ENCODE data around the gene RAN. TPM values are rescaled to one million over a fixed set of nuclear protein-coding genes. Genes with fewer than 3 reads are reported as not detected.
"Not testable (repeated sequence)": the region's sequence is repeated elsewhere in the genome, so short reads cannot be mapped to it uniquely, and the experiment has no call there.

RAN gene
- total and polyA plus RNA-seq, 7 donors, result 160 to 509 (median 186) TPM

DNA sequence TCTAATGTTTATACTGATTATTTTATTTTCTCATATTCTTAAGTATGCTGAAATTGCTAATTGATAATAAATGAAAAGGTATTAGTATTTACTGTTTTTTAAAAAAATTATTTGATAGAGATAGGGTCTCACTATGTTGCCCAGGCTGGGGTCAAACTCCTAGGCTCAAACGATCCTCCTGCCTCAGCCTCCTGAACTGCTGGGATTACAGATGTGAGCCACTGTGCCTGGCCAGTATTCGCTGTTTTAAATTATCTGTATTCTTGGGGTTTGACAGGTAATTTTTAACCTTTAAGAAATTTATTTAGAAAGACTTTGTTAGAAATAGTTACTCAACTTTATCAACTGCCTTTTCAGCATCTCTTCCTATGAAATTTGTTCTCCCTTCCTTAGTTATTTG lies 32.2 kb downstream of the RAN start:
- intact Hi-C loops (cut with DNase I), result no loop called here
- TF ChIP-seq, protein P1, sequence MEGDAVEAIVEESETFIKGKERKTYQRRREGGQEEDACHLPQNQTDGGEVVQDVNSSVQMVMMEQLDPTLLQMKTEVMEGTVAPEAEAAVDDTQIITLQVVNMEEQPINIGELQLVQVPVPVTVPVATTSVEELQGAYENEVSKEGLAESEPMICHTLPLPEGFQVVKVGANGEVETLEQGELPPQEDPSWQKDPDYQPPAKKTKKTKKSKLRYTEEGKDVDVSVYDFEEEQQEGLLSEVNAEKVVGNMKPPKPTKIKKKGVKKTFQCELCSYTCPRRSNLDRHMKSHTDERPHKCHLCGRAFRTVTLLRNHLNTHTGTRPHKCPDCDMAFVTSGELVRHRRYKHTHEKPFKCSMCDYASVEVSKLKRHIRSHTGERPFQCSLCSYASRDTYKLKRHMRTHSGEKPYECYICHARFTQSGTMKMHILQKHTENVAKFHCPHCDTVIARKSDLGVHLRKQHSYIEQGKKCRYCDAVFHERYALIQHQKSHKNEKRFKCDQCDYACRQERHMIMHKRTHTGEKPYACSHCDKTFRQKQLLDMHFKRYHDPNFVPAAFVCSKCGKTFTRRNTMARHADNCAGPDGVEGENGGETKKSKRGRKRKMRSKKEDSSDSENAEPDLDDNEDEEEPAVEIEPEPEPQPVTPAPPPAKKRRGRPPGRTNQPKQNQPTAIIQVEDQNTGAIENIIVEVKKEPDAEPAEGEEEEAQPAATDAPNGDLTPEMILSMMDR (IDR thresholded peaks at IDR 0.05), result no peak
- TF ChIP-seq POLR2A (IDR thresholded peaks at IDR 0.05) (no peak), EP300 (IDR thresholded peaks at IDR 0.05) (no peak), POLR2AphosphoS5 (IDR thresholded peaks at IDR 0.05) (no peak)

DNA sequence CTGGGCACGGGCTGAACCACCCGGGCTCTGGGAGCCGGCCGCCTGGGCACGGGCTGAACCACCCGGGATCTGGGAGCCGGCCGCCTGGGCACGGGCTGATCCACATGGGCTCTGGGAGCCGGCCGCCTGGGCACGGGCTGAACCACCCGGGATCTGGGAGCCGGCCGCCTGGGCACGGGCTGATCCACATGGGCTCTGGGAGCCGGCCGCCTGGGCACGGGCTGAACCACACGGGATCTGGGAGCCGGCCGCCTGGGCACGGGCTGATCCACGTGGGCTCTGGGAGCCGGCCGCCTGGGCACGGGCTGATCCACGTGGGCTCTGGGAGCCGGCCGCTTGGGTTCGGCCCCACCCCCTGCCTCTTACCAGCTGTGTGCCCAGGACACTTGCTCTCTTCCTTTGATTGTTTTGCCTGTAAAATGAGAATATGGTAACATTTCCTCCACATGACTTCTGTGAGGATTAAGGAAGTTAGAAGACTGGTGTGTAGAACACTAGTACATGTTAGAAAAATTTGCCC lies 33.1 kb downstream of the RAN start:
- H3K4me1 ChIP-seq; H3K27me3 ChIP-seq; H3K27ac ChIP-seq; H3K4me3 ChIP-seq; H3K9me3 ChIP-seq; DNase-seq; intact Hi-C loops (cut with DNase I); H3K36me3 ChIP-seq: not testable (repeated sequence)
- 89 to 92% methylated on average over 31 of the region's 31 CpGs for WGBS, 2 donors

More for the DNA sequence above, 32.2 kb downstream of the RAN start:
- H3K27ac ChIP-seq, result no peak overlapping the region
- no peak overlapping the region for H3K4me3 ChIP-seq
- no peaks in the 10 kb centered on the region for H3K36me3 ChIP-seq
- no peaks in the 10 kb centered on the region for H3K9me3 ChIP-seq
- 82 to 93% methylated on average over 2 of the region's 2 CpGs for WGBS, 2 donors
- H3K27me3 ChIP-seq, result no peaks in the 10 kb centered on the region
- DNase-seq, result no peak
- no peaks in the 10 kb centered on the region for H3K4me1 ChIP-seq

DNA sequence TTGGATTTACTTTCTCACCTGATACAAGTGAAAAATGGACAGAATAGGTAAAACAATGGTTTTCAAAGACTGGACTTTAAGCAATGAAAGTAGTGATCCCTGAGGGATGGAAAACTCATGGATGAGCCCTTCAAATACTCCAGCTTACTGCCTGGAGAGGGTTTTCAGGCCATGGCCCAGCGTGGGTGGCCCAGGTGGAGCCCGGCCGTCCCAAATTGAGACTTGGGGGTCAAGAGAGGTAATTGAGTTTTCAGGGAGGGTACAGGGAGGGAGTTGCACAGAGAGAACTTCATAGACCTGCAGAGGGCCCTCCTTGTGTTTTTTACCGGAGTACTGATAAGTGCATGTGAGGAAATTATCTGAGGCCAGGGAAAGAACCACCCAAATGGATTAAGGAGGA lies 37.2 kb downstream of the RAN start:
- TF ChIP-seq EP300 (IDR thresholded peaks at IDR 0.05) (no peak), POLR2AphosphoS5 (IDR thresholded peaks at IDR 0.05) (no peak), POLR2A (IDR thresholded peaks at IDR 0.05) (no peak)
- TF ChIP-seq, protein P1 (IDR thresholded peaks at IDR 0.05), result no peak
- intact Hi-C loops (cut with DNase I), result no loop called here
- WGBS, 2 donors, result 86 to 88% methylated on average over 4 of the region's 4 CpGs

DNA sequence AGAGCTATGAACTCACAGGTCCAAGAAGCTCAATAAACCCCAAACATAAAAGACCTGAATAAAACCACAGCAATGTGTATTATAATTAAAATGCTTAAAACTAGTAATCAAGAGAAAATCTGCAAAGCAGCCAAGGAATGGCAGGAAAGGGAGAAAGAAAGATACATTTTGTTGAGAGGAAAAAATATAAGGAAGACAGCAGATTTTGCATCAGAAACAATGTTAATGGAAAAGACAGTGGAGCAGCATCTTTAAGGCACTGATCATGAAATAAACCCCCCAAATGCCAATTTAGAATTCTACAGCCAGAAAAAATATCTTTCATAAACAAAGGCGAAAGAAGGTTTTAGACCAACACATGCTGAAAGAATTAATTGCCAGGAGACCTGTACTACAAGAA lies 39.3 kb downstream of the RAN start:
- H3K4me3 ChIP-seq, result no peak overlapping the region
- peaks cover 0 to 4% (median 1%) of the 10 kb centered on the region in 4 donors for H3K4me1 ChIP-seq
- no peaks in the 10 kb centered on the region for H3K36me3 ChIP-seq
- no peak overlapping the region for H3K27ac ChIP-seq
- H3K9me3 ChIP-seq, result no peaks in the 10 kb centered on the region
- WGBS, 2 donors, result 48 to 54% methylated on average over 1 of the region's 1 CpG
- intact Hi-C loops (cut with DNase I), result loop anchor here (10.0 kb wide), 2 partner anchors 194 to 794 kb away; no protein-coding TSS in a partner anchor
- no peak for DNase-seq
- no peak for TF ChIP-seq POLR2A (IDR thresholded peaks at IDR 0.05)
- H3K27me3 ChIP-seq, result peaks cover 0 to 9% (median 0%) of the 10 kb centered on the region in 3 donors

More for the DNA sequence above, 37.2 kb downstream of the RAN start:
- H3K36me3 ChIP-seq, result no peaks in the 10 kb centered on the region
- H3K27ac ChIP-seq, result no peak overlapping the region
- DNase-seq, result no peak
- peaks cover 0 to 4% (median 0%) of the 10 kb centered on the region in 3 donors for H3K27me3 ChIP-seq
- H3K4me3 ChIP-seq, result no peak overlapping the region
- no peaks in the 10 kb centered on the region for H3K9me3 ChIP-seq
- no peaks in the 10 kb centered on the region for H3K4me1 ChIP-seq

DNA sequence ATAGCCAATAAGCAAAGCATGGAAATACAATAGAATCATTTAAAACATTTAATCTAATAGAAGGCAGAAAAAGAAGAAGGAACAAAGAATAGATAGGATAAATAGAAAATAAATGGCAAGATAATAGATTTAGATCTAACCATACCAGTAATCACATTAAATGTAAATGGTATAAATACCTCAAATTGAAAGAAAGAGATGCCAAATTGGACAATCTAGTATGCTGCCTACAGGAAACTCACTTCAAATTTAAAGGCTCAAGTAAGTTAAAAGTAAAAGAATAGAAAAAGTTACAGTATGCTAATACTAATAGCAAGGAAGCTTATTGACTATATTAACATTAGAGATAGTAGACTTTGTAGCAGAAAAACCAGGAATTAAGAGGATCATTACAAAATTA lies 40.1 kb downstream of the RAN start:
- DNase-seq, result no peak
- no peak overlapping the region for H3K4me3 ChIP-seq
- TF ChIP-seq POLR2A (IDR thresholded peaks at IDR 0.05) (no peak), POLR2AphosphoS5 (IDR thresholded peaks at IDR 0.05) (no peak), EP300 (IDR thresholded peaks at IDR 0.05) (no peak)
- TF ChIP-seq, protein P1 (IDR thresholded peaks at IDR 0.05), result no peak
- H3K4me1 ChIP-seq, result peaks cover 0 to 9% (median 3%) of the 10 kb centered on the region in 4 donors
- peaks cover 0 to 9% (median 0%) of the 10 kb centered on the region in 3 donors for H3K27me3 ChIP-seq
- intact Hi-C loops (cut with DNase I), result loop anchor here (10.0 kb wide), 2 partner anchors 193 to 793 kb away; no protein-coding TSS in a partner anchor
- H3K36me3 ChIP-seq, result no peaks in the 10 kb centered on the region
- H3K9me3 ChIP-seq, result no peaks in the 10 kb centered on the region
- no peak overlapping the region for H3K27ac ChIP-seq

Measured in sigmoid colon (tissue), 7 donors.